Brain pericyte (primary cell): ENCODE results near the gene SLC24A5.

Experiments used
- DNase-seq: peaks from one replicate; pipeline ENCODE4 v3.0.0-alpha.2; 2012; ENCODE audit warnings: low read depth, low spot score

SLC24A5 gene

GRCh38 chr15:48120745-48121144, at the start of gene SLC24A5:
TSS of gene SLC24A5 (plus strand) at chr15:48120990. CDS start at chr15:48121045, 55 bp downstream.
- DNase-seq, result no peak

GRCh38 chr15:48072941-48073340, 47.8 kb upstream of the SLC24A5 start:
- DNase-seq, result no peak

GRCh38 chr15:48073881-48074280, 46.9 kb upstream of the SLC24A5 start:
- no peak for DNase-seq

- DNase-seq, result peak; percentile 71
Observed at GRCh38 chr15:48076454-48076853, 44.3 kb upstream of the SLC24A5 start.

- DNase-seq, result no peak
Observed at GRCh38 chr15:48077616-48078184, 43.1 kb upstream of the SLC24A5 start.

- no peak for DNase-seq
Observed at GRCh38 chr15:48084759-48085590, 35.8 kb upstream of the SLC24A5 start.

GRCh38 chr15:48085591-48085930, 35.2 kb upstream of the SLC24A5 start:
- no peak for DNase-seq

GRCh38 chr15:48086133-48086532, 34.7 kb upstream of the SLC24A5 start:
- no peak for DNase-seq

GRCh38 chr15:48086576-48086975, 34.2 kb upstream of the SLC24A5 start:
- no peak for DNase-seq

- no peak for DNase-seq
Observed at GRCh38 chr15:48087844-48088243, 32.9 kb upstream of the SLC24A5 start.

- no peak for DNase-seq
Observed at GRCh38 chr15:48089702-48090101, 31.1 kb upstream of the SLC24A5 start.

GRCh38 chr15:48090115-48090514, 30.7 kb upstream of the SLC24A5 start:
- no peak for DNase-seq

- DNase-seq, result no peak
Observed at GRCh38 chr15:48090666-48091065, 30.1 kb upstream of the SLC24A5 start.

GRCh38 chr15:48091522-48091921, 29.3 kb upstream of the SLC24A5 start:
- no peak for DNase-seq

GRCh38 chr15:48096355-48096786, 24.4 kb upstream of the SLC24A5 start:
- DNase-seq, result no peak

- DNase-seq, result no peak
Observed at GRCh38 chr15:48096813-48097212, 24.0 kb upstream of the SLC24A5 start.

- no peak for DNase-seq
Observed at GRCh38 chr15:48097264-48097663, 23.5 kb upstream of the SLC24A5 start.

GRCh38 chr15:48101376-48101961, 19.3 kb upstream of the SLC24A5 start:
- DNase-seq, result no peak

GRCh38 chr15:48102167-48102566, 18.6 kb upstream of the SLC24A5 start:
- no peak for DNase-seq

- DNase-seq, result no peak
Observed at GRCh38 chr15:48103647-48104046, 17.1 kb upstream of the SLC24A5 start.

- no peak for DNase-seq
Observed at GRCh38 chr15:48105936-48106335, 14.9 kb upstream of the SLC24A5 start.

- DNase-seq, result no peak
Observed at GRCh38 chr15:48109212-48109611, 11.6 kb upstream of the SLC24A5 start.
